Fibroblast of mammary gland (primary cell): ENCODE measurements around the gene MIF4GD.

Experiments
- DNase-seq: peaks from one replicate; pipeline ENCODE4 v3.0.0-alpha.2; 2010; ENCODE audit warnings: low read depth
- H3K4me3 ChIP-seq: 2 replicates; pipeline ENCODE4 v1.5.1; 2011; ENCODE audit warnings: low read depth, mild to moderate bottlenecking, low read length, moderate library complexity; ENCODE audit not compliant: control insufficient read depth
- TF ChIP-seq, protein P1 (sequence below): conservative IDR thresholded peaks from 2 replicates; pipeline ENCODE4 v1.5.1; 2011; ENCODE audit warnings: low read depth, low read length, inconsistent platforms; ENCODE audit not compliant: control insufficient read depth, insufficient read depth

The MIF4GD gene

DNA sequence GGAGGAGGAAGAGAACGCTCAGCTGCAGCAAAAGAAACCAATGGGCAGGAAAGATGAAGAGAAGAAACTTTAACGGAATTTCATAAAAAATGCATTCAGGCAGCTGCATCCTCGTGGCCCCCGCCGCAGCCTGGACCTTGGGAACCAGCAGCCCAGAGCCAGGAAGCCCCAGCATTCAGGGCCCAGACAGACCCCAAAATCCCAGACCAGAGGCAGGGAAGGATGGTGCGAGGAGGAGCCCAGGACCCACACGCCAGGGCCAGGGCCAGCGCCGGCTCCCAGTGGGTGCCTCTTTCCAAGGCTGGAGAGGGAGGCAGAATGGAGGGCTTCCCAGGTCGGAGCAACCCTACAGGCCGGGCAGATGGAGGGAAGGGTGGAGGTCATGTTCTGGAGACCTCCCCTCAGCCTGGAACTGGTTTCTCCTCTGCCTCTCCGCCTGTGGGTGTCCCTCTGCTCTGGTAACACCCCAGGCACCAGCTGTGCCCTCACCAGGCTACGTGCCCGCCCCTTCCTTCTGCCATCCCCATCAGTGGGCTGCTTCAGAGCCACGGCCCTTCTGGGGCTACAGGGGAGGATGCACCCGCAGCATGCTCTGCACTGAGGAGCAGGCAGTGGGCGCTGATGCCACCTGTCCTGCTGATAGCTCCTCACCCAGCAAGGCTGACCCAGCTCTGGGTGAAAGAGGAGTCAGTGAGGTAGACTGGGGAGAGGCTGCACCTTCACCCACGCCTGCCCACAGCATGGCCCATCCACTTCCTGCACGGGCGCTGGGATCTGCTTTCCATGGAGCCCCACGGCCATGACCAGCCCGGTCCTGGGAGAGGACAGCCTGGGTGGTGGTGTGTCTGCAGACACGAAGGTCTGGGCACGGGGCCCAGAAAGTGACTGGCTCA is 1.2 kb upstream of the MIF4GD start:
- peak overlapping the region; percentile 58 for H3K4me3 ChIP-seq
- DNase-seq = peak; percentile 50
- TF ChIP-seq, protein P1, sequence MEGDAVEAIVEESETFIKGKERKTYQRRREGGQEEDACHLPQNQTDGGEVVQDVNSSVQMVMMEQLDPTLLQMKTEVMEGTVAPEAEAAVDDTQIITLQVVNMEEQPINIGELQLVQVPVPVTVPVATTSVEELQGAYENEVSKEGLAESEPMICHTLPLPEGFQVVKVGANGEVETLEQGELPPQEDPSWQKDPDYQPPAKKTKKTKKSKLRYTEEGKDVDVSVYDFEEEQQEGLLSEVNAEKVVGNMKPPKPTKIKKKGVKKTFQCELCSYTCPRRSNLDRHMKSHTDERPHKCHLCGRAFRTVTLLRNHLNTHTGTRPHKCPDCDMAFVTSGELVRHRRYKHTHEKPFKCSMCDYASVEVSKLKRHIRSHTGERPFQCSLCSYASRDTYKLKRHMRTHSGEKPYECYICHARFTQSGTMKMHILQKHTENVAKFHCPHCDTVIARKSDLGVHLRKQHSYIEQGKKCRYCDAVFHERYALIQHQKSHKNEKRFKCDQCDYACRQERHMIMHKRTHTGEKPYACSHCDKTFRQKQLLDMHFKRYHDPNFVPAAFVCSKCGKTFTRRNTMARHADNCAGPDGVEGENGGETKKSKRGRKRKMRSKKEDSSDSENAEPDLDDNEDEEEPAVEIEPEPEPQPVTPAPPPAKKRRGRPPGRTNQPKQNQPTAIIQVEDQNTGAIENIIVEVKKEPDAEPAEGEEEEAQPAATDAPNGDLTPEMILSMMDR = no peak

DNA sequence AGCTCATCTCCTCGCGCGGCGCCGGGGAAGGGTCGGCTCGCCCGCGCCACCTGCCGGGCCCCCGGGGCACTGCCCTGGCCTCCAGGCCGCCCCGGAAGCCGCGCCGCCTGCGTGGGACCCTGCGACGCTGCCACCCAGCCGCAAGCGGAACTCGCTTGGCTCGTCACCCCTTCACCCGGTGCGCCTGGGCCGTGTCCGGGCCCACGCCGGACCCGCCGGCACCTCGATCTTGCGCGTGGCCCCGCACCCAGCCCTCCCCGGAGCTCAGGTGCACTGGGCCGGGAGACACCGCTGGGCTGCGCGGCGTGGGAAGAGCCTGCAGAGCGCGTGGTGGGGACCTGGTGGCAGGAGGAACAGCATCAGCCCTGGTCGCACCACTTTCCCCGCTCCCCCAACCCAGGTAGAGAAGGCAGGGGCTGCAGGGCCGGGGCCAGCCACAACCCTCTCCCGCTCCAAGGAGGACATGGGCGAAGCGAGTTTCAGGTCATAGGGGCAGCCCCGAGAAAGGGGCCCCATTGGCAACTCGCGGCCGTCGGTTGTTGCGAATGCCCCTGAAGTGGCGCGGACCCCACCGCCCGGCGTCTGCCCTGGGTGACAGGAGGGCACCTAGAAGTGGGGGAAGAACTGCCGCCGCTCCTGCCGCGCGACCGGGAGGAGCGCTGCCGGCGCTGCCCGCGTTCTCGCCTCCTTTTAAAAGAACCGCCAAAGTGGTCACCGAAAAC is 363 bp upstream of the MIF4GD start:
- no peak for DNase-seq
- TF ChIP-seq, protein P1 = no peak
- H3K4me3 ChIP-seq = peak overlapping the region; percentile 58

DNA sequence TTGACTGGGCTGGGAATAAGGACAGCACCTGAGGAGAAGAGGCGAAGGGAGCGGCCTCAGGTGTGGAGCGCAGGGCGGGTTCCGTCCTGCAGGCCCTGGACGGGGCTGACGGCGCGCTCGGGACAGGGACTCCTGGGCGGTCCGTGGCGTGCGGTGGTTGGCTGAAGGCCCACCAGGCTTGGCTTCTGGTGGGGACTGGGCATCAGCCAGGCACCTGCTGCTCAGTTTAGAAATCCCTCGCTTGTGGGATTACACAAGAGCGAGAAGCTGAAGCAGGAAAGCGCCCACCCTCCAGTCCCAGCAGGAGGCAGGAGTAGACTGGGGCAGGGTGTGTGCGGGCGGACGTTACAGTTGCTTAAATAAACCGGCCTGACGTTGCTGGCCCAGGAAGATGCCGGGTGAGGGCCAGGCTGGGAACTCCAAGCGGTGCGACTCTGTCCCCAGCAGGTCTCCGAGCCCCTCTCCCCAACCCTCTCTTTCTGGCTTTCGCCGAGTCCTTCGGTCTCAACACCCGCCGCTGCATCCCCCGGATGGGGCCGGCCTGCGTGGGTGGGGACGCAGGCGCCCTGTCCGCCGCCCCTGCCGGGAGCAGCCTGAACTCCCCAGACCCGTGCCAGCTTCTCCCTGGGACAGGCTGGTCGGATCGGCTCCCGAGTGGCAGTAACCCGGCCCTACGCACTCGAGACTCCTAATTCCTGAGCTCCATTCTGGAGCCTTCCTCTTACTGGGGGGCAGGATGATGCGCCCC is 639 bp downstream of the MIF4GD start:
- TF ChIP-seq, protein P1 = peak; percentile 38
- DNase-seq = peak; percentile 76
- H3K4me3 ChIP-seq = peak overlapping the region; percentile 79

DNA sequence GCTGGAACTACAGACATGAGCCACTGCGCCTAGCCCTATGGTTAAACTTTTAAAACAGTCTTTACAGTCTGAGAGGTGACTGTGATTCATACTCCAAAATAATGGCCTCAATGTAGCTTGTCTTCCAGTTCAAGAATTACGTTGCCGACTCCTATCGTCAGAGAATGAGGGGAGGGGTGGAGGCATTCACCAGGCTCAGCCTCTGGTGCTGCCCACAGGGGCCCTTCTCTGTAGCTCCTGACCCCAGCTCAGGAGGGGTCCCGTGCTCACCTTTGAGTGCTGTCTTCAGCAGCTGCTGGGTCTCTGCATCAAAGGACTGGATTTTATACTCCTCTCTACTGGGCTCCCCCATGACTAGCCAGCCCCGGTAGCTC is 1.2 kb downstream of the MIF4GD start:
- H3K4me3 ChIP-seq = peak overlapping the region; percentile 79
- TF ChIP-seq, protein P1 = no peak
- DNase-seq = no peak

DNA sequence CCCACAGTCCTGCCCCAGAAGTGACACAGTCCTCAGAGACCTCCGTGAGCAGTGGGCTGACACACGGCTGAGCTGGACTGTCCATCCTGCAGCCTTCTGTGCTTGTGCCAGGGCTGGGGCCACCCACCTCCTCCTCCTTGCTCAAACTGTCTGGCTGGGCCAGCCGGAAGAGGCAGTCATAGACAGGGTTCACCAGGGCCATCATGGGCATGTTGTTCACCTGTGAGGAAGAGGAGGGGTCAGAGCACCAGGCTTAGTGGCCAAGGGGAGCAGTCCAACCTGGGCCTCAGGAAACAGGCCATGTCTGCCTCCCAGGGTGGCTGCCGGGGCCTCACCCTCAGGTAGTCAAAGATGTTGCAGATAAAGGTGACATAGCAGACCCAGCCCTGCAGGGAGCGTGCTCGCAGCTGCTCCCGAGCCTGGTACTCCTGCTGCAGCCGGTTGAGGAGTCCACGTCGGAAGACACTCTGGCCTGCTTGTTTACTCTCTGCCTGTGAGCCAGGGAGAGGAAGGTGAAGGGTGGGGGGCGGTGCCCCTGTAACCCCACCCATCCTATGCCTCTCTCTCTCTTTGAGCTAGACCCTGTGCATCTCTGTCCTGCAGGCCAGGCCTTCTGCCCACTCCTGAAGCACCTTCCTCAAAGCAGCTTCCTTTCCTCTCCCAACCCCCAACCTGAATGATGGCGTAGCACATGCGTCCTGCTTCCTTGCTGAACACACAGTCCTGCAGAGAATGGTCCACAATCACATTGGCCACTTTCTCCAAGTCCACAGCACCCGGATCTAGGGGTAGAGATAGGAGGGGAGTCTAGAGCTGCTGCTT is 3.4 kb downstream of the MIF4GD start:
- TF ChIP-seq, protein P1 = no peak
- DNase-seq = no peak
- no peak overlapping the region for H3K4me3 ChIP-seq

DNA sequence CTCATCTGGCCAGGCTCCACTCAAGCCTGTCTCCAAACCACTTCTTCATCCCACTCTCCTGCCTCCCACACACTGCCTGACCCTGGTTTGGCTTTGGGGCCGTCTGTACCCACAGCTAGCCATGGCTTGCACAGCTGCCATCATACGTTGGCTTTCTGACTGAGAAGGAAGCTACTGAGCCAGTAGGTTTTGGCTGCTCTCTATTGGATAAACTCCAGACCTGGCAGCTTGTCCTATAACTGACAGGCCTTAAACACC is 3.9 kb downstream of the MIF4GD start:
- TF ChIP-seq, protein P1 = no peak
- H3K4me3 ChIP-seq = no peak overlapping the region
- DNase-seq = no peak
